Stomach (tissue), 9 donors: Measurements from ENCODE around the gene GPT2. TPM values are rescaled to one million over a fixed set of nuclear protein-coding genes. Genes with fewer than 3 reads are reported as not detected.
A peak's percentile ranks its signal among the peaks of the same experiment; 100 is the strongest.

Experiments used
- DNase-seq, 2 donors: peaks; one replicate each; pipeline versions ENCODE4 v3.0.0 to v3.0.0-alpha.2; 2013 to 2019
- H3K27ac ChIP-seq, 5 donors: fragments of 200-600 bp in 4 of 5; sonication (generic) in 4 of 5; one replicate each; pipeline ENCODE4 v1.5.1; 2013 to 2019; ENCODE audit warnings: mild to moderate bottlenecking in 1 of 5, moderate library complexity in 1 of 5
- H3K27me3 ChIP-seq, 3 donors: fragments of 200-600 bp; sonication (generic); one replicate each; pipeline ENCODE4 v1.5.1; 2017 to 2019; ENCODE audit warnings: mixed run types in 1 of 3
- H3K36me3 ChIP-seq, 4 donors: fragments of 200-600 bp; sonication (generic); 1 replicate in 3 of 4; 2 replicates in 1 of 4; pipeline ENCODE4 v1.5.1; 2016 to 2019
- H3K4me1 ChIP-seq, 4 donors: fragments of 200-600 bp; sonication (generic); one replicate each; pipeline ENCODE4 v1.5.1; 2016 to 2019
- H3K4me3 ChIP-seq, 4 donors: fragments of 200-600 bp; sonication (generic) in 3 of 4; one replicate each; pipeline ENCODE4 v1.5.1; 2016 to 2019; ENCODE audit warnings: mild to moderate bottlenecking in 1 of 4
- H3K9me3 ChIP-seq, 4 donors: fragments of 200-600 bp; sonication (generic); one replicate each; pipeline ENCODE4 v1.5.1; 2016 to 2019
- CTCF ChIP-seq, 7 experiments: fragments of 450-650 bp in 4 of 7; fragments of 200-600 bp in 3 of 7; sonication (generic) in 3 of 7; IDR thresholded peaks; one replicate each; pipeline ENCODE4 v1.5.1; 2016 to 2019; ENCODE audit warnings: antibody characterized with exemption in 7 of 7, control low read depth in 2 of 7, mild to moderate bottlenecking in 1 of 7
- EP300 ChIP-seq: sonication (generic); formaldehyde crosslinking; IDR thresholded peaks from one replicate; pipeline ENCODE4 v1.6.1; 2017; ENCODE audit warnings: antibody characterized with exemption
- POLR2A ChIP-seq, 4 donors: fragments of 450-650 bp; IDR thresholded peaks; one replicate each; pipeline ENCODE4 v1.6.1; 2016; ENCODE audit warnings: antibody characterized with exemption in 4 of 4, control low read depth in 2 of 4, mild to moderate bottlenecking in 1 of 4, moderate library complexity in 1 of 4
- POLR2AphosphoS5 ChIP-seq, 3 donors: sonication (generic); formaldehyde crosslinking; IDR thresholded peaks; one replicate each; pipeline ENCODE4 v1.6.1; 2016; ENCODE audit warnings: antibody characterized with exemption in 3 of 3
- WGBS, 5 donors: extraction: QIAGEN DNeasy Blood & Tissue Kit in 3 of 5; methylation state at CpG; one replicate each; pipeline versions ENCODE4 v1.1.5 to v1.1.7; 2013 to 2018; 5-methylcytosine and 5-hydroxymethylcytosine counted together
- intact Hi-C: fragments of 100-400 bp; cut with DNase I; formaldehyde crosslinking; loops from one replicate; pipeline ENCODE4 v1.15.1; 2023; ENCODE audit warnings: low total_unique reads
- polyA plus RNA-seq, 3 donors: library from polyadenylated mRNA; stranded (reverse); fragments of 200-250 nt; gene quantifications; one replicate each; pipeline ENCODE4 v1.2.3, GENCODE V29; 2013
- total RNA-seq, 5 donors: library from RNA; depleted of rRNA; stranded (reverse); fragments of >200 nt; gene quantifications; one replicate each; pipeline versions ENCODE4 v1.1.0 to v1.2.3, GENCODE V29; 2014 to 2016
- donor health status: healthy with polysubstance abuse.
- donor health status: Bipolar disorder and iron deficiency.
- donor health status: healthy.

Gene GPT2
- total and polyA plus RNA-seq, 8 donors = 29.2 to 167 (median 60.9) TPM

GRCh38 chr16:46908540-46909372 lies 24.6 kb downstream of the GPT2 start:
- TF ChIP-seq POLR2A (IDR thresholded peaks at IDR 0.05) (no peak), POLR2AphosphoS5 (IDR thresholded peaks at IDR 0.05) (no peak), CTCF (IDR thresholded peaks at IDR 0.05) (peak in 5 of 7 experiments; percentile 41 to 90 (median 69)), EP300 (no peak)
- WGBS, 5 donors = 34 to 43% (median 40%) methylated on average over 6 of the region's 6 CpGs
- no peak overlapping the region for H3K4me3 ChIP-seq
- peak overlapping the region in 2 of 5 donors; percentile 37 to 41 for H3K27ac ChIP-seq
- peak; percentile 47 to 86 for DNase-seq
- intact Hi-C loops = loop anchor here (5.0 kb wide), 1 partner anchor 56 kb away; no protein-coding TSS in a partner anchor
- peaks cover 0 to 24% (median 14%) of the 10 kb centered on the region in 4 donors for H3K4me1 ChIP-seq
- H3K36me3 ChIP-seq = peaks cover 27 to 80% (median 56%) of the 10 kb centered on the region in 4 donors
- no peaks in the 10 kb centered on the region for H3K27me3 ChIP-seq
- H3K9me3 ChIP-seq = no peaks in the 10 kb centered on the region

GRCh38 chr16:46911038-46911437 lies 26.9 kb downstream of the GPT2 start:
- peaks cover 30 to 84% (median 69%) of the 10 kb centered on the region in 4 donors for H3K36me3 ChIP-seq
- peaks cover 0 to 22% (median 13%) of the 10 kb centered on the region in 4 donors for H3K4me1 ChIP-seq
- peak overlapping the region in 1 of 5 donors; percentile 32 for H3K27ac ChIP-seq
- H3K4me3 ChIP-seq = no peak overlapping the region
- TF ChIP-seq EP300 = no peak
- TF ChIP-seq POLR2AphosphoS5 (IDR thresholded peaks at IDR 0.05) = no peak
- TF ChIP-seq POLR2A (IDR thresholded peaks at IDR 0.05) = no peak
- no peak for TF ChIP-seq CTCF (IDR thresholded peaks at IDR 0.05)
- DNase-seq = no peak
- no peaks in the 10 kb centered on the region for H3K9me3 ChIP-seq
- intact Hi-C loops = no loop called here
- no peaks in the 10 kb centered on the region for H3K27me3 ChIP-seq
- WGBS, 5 donors = 29 to 69% (median 41%) methylated on average over 3 of the region's 3 CpGs

- Histone ChIP-seq H3K27me3 (no peaks in the 10 kb centered on the region), H3K36me3 (peaks cover 30 to 85% (median 73%) of the 10 kb centered on the region in 4 donors), H3K27ac (peak overlapping the region in 1 of 5 donors; percentile 29), H3K4me3 (no peak overlapping the region), H3K9me3 (no peaks in the 10 kb centered on the region), H3K4me1 (peaks cover 0 to 22% (median 13%) of the 10 kb centered on the region in 4 donors)
- intact Hi-C loops = no loop called here
- 57 to 80% (median 63%) methylated on average over 4 of the region's 4 CpGs for WGBS, 5 donors
- no peak for DNase-seq
- TF ChIP-seq EP300 (no peak), CTCF (IDR thresholded peaks at IDR 0.05) (no peak), POLR2AphosphoS5 (IDR thresholded peaks at IDR 0.05) (no peak), POLR2A (IDR thresholded peaks at IDR 0.05) (no peak)
These were observed 27.5 kb downstream of the GPT2 start for GRCh38 chr16:46911650-46912049.

GRCh38 chr16:46914556-46915201 lies 30.5 kb downstream of the GPT2 start:
- DNase-seq = no peak
- TF ChIP-seq EP300 (no peak), POLR2AphosphoS5 (IDR thresholded peaks at IDR 0.05) (no peak), CTCF (IDR thresholded peaks at IDR 0.05) (no peak), POLR2A (IDR thresholded peaks at IDR 0.05) (no peak)
- WGBS, 5 donors = 89 to 95% (median 91%) methylated on average over 10 to 11 of the region's 11 CpGs
- H3K27me3 ChIP-seq = no peaks in the 10 kb centered on the region
- peaks cover 12 to 21% (median 19%) of the 10 kb centered on the region in 4 donors for H3K4me1 ChIP-seq
- peaks cover 25 to 98% (median 81%) of the 10 kb centered on the region in 4 donors for H3K36me3 ChIP-seq
- no peaks in the 10 kb centered on the region for H3K9me3 ChIP-seq
- peak overlapping the region in 1 of 5 donors; percentile 21 for H3K27ac ChIP-seq
- H3K4me3 ChIP-seq = no peak overlapping the region
- intact Hi-C loops = no loop called here
